Thymus (tissue), 14 donors: ENCODE data around the gene MAP3K9. TPM values are rescaled to one million over a fixed set of nuclear protein-coding genes. Genes with fewer than 3 reads are reported as not detected.
"Not testable (repeated sequence)": the region's sequence is repeated elsewhere in the genome, so short reads cannot be mapped to it uniquely, and the experiment has no call there.

Experiments used
- DNase-seq, 9 donors: peaks; one replicate each; pipeline ENCODE4 v3.0.0-alpha.2; 2013; ENCODE audit warnings: low spot score in 9 of 9, low read depth in 6 of 9, missing footprints in 1 of 9
- H3K27ac ChIP-seq, 2 donors: one replicate each; pipeline ENCODE4 v1.5.1; 2013; ENCODE audit warnings: control low read depth in 1 of 2, low read depth in 1 of 2, low read length in 1 of 2, mild to moderate bottlenecking in 1 of 2, moderate library complexity in 1 of 2
- H3K27me3 ChIP-seq, 2 donors: one replicate each; pipeline ENCODE4 v1.5.1; 2013; ENCODE audit warnings: low read length in 1 of 2; ENCODE audit not compliant: control insufficient read depth in 2 of 2, insufficient read depth in 1 of 2
- H3K36me3 ChIP-seq, 2 donors: one replicate each; pipeline ENCODE4 v1.5.1; 2013; ENCODE audit warnings: low read length in 1 of 2, mild to moderate bottlenecking in 1 of 2, moderate library complexity in 1 of 2; ENCODE audit not compliant: control insufficient read depth in 2 of 2, insufficient read depth in 2 of 2
- H3K4me1 ChIP-seq, 2 donors: one replicate each; pipeline ENCODE4 v1.5.1; 2013; ENCODE audit warnings: low read length in 2 of 2; ENCODE audit not compliant: control insufficient read depth in 2 of 2, insufficient read depth in 2 of 2
- H3K4me3 ChIP-seq, 2 donors: one replicate each; pipeline ENCODE4 v1.5.1; 2013; ENCODE audit warnings: low read length in 2 of 2, control low read depth in 1 of 2, mild to moderate bottlenecking in 1 of 2
- H3K9me3 ChIP-seq, 2 donors: one replicate each; pipeline ENCODE4 v1.5.1; 2013; ENCODE audit warnings: low read length in 1 of 2, mild to moderate bottlenecking in 1 of 2; ENCODE audit not compliant: control insufficient read depth in 2 of 2, insufficient read depth in 1 of 2
- WGBS: extraction: QIAGEN DNeasy Blood & Tissue Kit; methylation state at CpG from one replicate; pipeline ENCODE4 v1.1.7; 2013; 5-methylcytosine and 5-hydroxymethylcytosine counted together
- long read RNA-seq, 10 donors: transcript quantifications; one replicate each; lab custom pipeline, GENCODE V29; 2026
- polyA plus RNA-seq: library from polyadenylated mRNA; stranded (reverse); fragments of 200-250 nt; gene quantifications from one replicate; pipeline ENCODE4 v1.2.3, GENCODE V29; 2013
- total RNA-seq: library from RNA; stranded (reverse); fragments of 120-200 nt; gene quantifications from one replicate; pipeline ENCODE4 v1.2.4, GENCODE V29; 2013
- donor health status: healthy.

MAP3K9 gene
- 0.47 TPM for total RNA-seq
- polyA plus RNA-seq = 0.75 TPM
- long read RNA-seq, donor 1 = 0 reads
- long read RNA-seq, donor 2 = 0 reads
- long read RNA-seq, donor 3 = 0 reads
- long read RNA-seq, donor 4 = 0 reads
- long read RNA-seq, donor 5 = 0 reads
- long read RNA-seq, donor 6 = 0 reads
- long read RNA-seq, donor 7 = 0 reads
- long read RNA-seq, donor 8 = 0 reads
- long read RNA-seq, donor 9 = 0 reads
- long read RNA-seq, donor 10 = 0 reads

DNA sequence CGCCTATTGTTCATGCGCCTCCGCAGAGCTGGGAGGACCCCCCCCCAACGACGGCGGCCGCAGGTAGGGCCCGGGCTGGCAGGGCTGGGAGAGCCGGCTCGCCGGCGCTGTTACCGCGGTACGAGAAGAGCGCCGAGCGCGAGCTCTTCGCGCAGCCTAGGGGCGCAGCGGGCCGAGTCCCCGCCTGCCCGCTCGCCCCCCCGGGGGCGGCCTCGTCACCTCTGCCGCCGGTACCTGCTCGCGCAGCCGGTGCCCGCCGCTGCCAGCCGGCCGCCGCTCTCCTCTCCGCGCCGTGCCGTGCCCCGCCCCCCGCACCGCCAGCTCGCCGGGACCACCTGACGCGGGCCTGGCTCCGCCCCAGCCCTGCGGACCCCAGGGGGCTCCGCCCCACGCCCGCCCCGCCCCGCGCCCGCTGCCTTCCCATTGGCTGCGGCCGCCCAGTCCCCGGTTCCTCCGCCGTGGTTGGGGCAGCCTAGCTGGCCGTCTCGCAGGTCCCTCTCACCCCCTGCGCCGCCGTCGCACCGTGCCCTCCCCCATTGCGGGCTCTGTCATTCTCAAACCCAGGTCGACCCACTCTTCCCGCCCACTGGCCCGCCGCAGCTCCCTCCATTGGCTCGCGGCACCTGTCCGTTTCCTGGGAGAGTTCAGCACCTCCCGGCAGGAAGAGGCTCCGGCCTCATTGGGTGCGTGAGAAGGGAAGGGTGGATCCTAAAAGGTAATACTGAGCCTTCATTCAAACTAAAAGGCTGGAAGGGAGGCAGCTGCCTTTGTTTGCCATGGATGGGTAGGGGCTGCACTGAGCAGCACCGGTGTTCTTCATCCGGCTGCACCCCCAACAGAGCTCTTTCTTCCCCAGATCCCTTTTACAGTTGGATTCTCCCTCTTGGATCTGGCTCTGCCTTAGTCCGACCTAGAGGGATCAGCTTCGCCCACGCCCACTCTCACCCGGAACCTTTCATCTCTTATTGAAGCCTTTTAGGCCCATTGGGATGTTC is at the start of gene MAP3K9:
Gene MAP3K9, minus strand, starts transcription at position 289 of the 995 bp plus-strand sequence. CDS start 342 bp downstream, outside the sequence.
- no peaks in the 10 kb centered on the region for H3K36me3 ChIP-seq
- H3K4me1 ChIP-seq = peaks cover 0 to 20% of the 10 kb centered on the region in 2 donors
- H3K27ac ChIP-seq = peak within 1 kb of the TSS; percentile 8 to 12
- DNase-seq = peak; percentile 53 to 86 (median 77)
- no peaks in the 10 kb centered on the region for H3K9me3 ChIP-seq
- peaks cover 6 to 32% of the 10 kb centered on the region in 2 donors for H3K27me3 ChIP-seq
- 2% methylated on average over 89 of the region's 89 CpGs for WGBS
- peak within 1 kb of the TSS; percentile 63 to 78 for H3K4me3 ChIP-seq

- Histone ChIP-seq H3K27me3 (no peaks in the 10 kb centered on the region), H3K4me3 (no peak overlapping the region), H3K27ac (no peak overlapping the region), H3K9me3 (no peaks in the 10 kb centered on the region), H3K4me1 (no peaks in the 10 kb centered on the region), H3K36me3 (no peaks in the 10 kb centered on the region)
- 97% methylated on average over 5 of the region's 5 CpGs for WGBS
- no peak for DNase-seq
Observed at GRCh38 chr14:70858641-70859040, 49.3 kb upstream of the MAP3K9 start.

GRCh38 chr14:70857496-70857890 is 48.2 kb upstream of the MAP3K9 start:
- H3K27ac ChIP-seq = no peak overlapping the region
- no peaks in the 10 kb centered on the region for H3K4me1 ChIP-seq
- no peaks in the 10 kb centered on the region for H3K36me3 ChIP-seq
- H3K27me3 ChIP-seq = no peaks in the 10 kb centered on the region
- no peaks in the 10 kb centered on the region for H3K9me3 ChIP-seq
- no peak for DNase-seq
- no peak overlapping the region for H3K4me3 ChIP-seq
- WGBS = over 99% methylated on average over 2 of the region's 2 CpGs

- Histone ChIP-seq H3K36me3 (no peaks in the 10 kb centered on the region), H3K27ac (no peak overlapping the region), H3K27me3 (no peaks in the 10 kb centered on the region), H3K9me3 (no peaks in the 10 kb centered on the region), H3K4me3 (no peak overlapping the region), H3K4me1 (no peaks in the 10 kb centered on the region)
- DNase-seq = no peak
- WGBS = 89% methylated on average over 2 of the region's 2 CpGs
Observed at GRCh38 chr14:70856851-70857495, 47.7 kb upstream of the MAP3K9 start.

DNA sequence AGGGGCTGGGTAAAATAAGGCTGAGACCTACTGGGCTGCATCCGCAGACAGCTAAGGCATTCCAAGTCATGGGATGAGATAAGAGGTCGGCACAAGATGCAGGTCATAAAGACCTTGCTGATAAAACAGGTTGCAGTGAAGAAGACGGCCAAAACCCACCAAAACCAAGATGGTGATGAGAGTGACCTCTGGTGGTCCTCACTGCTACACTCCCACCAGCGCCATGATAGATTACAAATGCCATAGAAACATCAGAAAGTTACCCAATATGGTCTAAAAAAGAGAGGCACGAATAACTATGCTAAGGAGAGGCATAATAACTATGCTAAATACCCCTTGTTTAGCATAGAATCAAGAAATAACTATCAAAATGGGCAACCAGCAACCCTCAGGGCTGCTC is 46.2 kb upstream of the MAP3K9 start:
- 93% methylated on average over 5 of the region's 5 CpGs for WGBS
- Histone ChIP-seq H3K27me3 (no peaks in the 10 kb centered on the region), H3K27ac (no peak overlapping the region), H3K36me3 (no peaks in the 10 kb centered on the region), H3K9me3 (no peaks in the 10 kb centered on the region), H3K4me1 (no peaks in the 10 kb centered on the region), H3K4me3 (no peak overlapping the region)
- no peak for DNase-seq

- not testable (repeated sequence) for DNase-seq, H3K36me3 ChIP-seq, H3K27me3 ChIP-seq, H3K4me3 ChIP-seq, H3K4me1 ChIP-seq, H3K9me3 ChIP-seq, H3K27ac ChIP-seq
- 95% methylated on average over 3 of the region's 3 CpGs for WGBS
Observed at GRCh38 chr14:70853658-70854057, 44.3 kb upstream of the MAP3K9 start.

GRCh38 chr14:70847406-70848090 is 38.2 kb upstream of the MAP3K9 start:
- DNase-seq = no peak
- 97% methylated on average over 3 of the region's 3 CpGs for WGBS
- H3K9me3 ChIP-seq = no peaks in the 10 kb centered on the region
- H3K36me3 ChIP-seq = no peaks in the 10 kb centered on the region
- no peaks in the 10 kb centered on the region for H3K27me3 ChIP-seq
- H3K4me3 ChIP-seq = no peak overlapping the region
- no peak overlapping the region for H3K27ac ChIP-seq
- H3K4me1 ChIP-seq = no peaks in the 10 kb centered on the region

- Histone ChIP-seq H3K27ac (no peak overlapping the region), H3K4me3 (no peak overlapping the region), H3K36me3 (no peaks in the 10 kb centered on the region), H3K27me3 (no peaks in the 10 kb centered on the region), H3K4me1 (no peaks in the 10 kb centered on the region), H3K9me3 (no peaks in the 10 kb centered on the region)
- DNase-seq = no peak
- WGBS = 91% methylated on average over 2 of the region's 2 CpGs
Observed at GRCh38 chr14:70845601-70846000, 36.3 kb upstream of the MAP3K9 start.
